HCT116 (cell line): ENCODE data around the gene PCLO. TPM values are rescaled to one million over a fixed set of nuclear protein-coding genes. Genes with fewer than 3 reads are reported as not detected.

Experiments
- ATAC-seq: fragments of 200-7000 bp; cut with Tn5 transposase; 2 replicates; pipeline ENCODE4 v1.9.1; 2020; ENCODE audit warnings: mild to moderate bottlenecking, moderate library complexity
- Bru-seq: library from RNA; stranded (reverse); fragments of 400-500 nt; gene quantifications from one replicate; lab custom pipeline; 2021; lab: Mats Ljungman, UMichigan
- BruChase-seq, 2 experiments: library from RNA; stranded (reverse); fragments of 400-500 nt; gene quantifications; one replicate each; lab custom pipeline; 2021; lab: Mats Ljungman, UMichigan
- BruUV-seq: library from RNA; stranded (reverse); fragments of 400-500 nt; replicated peaks from 2 replicates; lab custom pipeline; 2021; lab: Mats Ljungman, UMichigan
- CTCF ChIA-PET: fragments of 300-600 bp; sonication (Branson Sonifier 250); formaldehyde crosslinking; loops from one replicate; lab custom pipeline; 2021; ENCODE audit warnings: antibody characterized with exemption; lab: Charles Lee
- POLR2A ChIA-PET: fragments of 300-600, 350-600 bp; sonication (Branson Sonifier 250); formaldehyde crosslinking; loops from one replicate; lab custom pipeline; 2021; ENCODE audit warnings: antibody characterized with exemption; lab: Charles Lee
- RAD21 ChIA-PET, 2 experiments: fragments of 300-600 bp; sonication (Branson Sonifier 250); formaldehyde crosslinking; loops; one replicate each; lab custom pipeline; 2023; ENCODE audit warnings: low total read pairs in 2 of 2; ENCODE audit not compliant: uncharacterized antibody in 2 of 2, unreplicated experiment in 2 of 2, low non-redundant PET in 1 of 2; lab: Charles Lee
- DNase-seq: peaks from one replicate; pipeline ENCODE4 v3.0.0-alpha.2; 2010; ENCODE audit warnings: low read depth, low spot score
- H2AFZ ChIP-seq: fragments of 200-600 bp; shearing (Covaris generic), sonication (generic); 2 replicates; pipeline ENCODE4 v1.6.1; 2017; ENCODE audit warnings: low read depth, mixed run types, mixed read lengths, antibody characterized with exemption, low read length; ENCODE audit not compliant: poor library complexity, severe bottlenecking
- H3K27ac ChIP-seq: 2 replicates; pipeline ENCODE4 v1.5.1; 2012; ENCODE audit warnings: low read depth, low read length
- H3K27me3 ChIP-seq: fragments of 200-600 bp; sonication (generic); 2 replicates; pipeline ENCODE4 v1.6.1; 2016; ENCODE audit warnings: mixed run types, low read length, mixed read lengths; ENCODE audit not compliant: insufficient read depth
- H3K36me3 ChIP-seq, 2 experiments: fragments of 200-500 bp in 1 of 2; fragments of 200-600 bp in 1 of 2; sonication (Bioruptor generic) in 1 of 2; sonication (generic) in 1 of 2; 2 replicates each; pipeline versions ENCODE4 v1.5.1 to v1.6.1; 2014 to 2016; ENCODE audit warnings: low read length in 2 of 2, inconsistent platforms in 1 of 2, mixed read lengths in 1 of 2, mixed run types in 1 of 2; ENCODE audit not compliant: insufficient read depth in 2 of 2, control insufficient read depth in 1 of 2
- H3K4me1 ChIP-seq, 2 experiments: fragments of 200-600 bp in 1 of 2; sonication (generic) in 1 of 2; 2 replicates each; pipeline versions ENCODE4 v1.5.1 to v1.6.1; 2012 to 2017; ENCODE audit warnings: low read length in 2 of 2, inconsistent platforms in 1 of 2, mild to moderate bottlenecking in 1 of 2, mixed read lengths in 1 of 2, mixed run types in 1 of 2, moderate library complexity in 1 of 2; ENCODE audit not compliant: insufficient read depth in 2 of 2, control insufficient read depth in 1 of 2
- H3K4me2 ChIP-seq: fragments of 200-600 bp; sonication (generic); 2 replicates; pipeline ENCODE4 v1.6.1; 2017; ENCODE audit warnings: mixed run types, low read length, mixed read lengths
- H3K4me3 ChIP-seq, 2 experiments: fragments of 200-600 bp in 1 of 2; sonication (generic) in 1 of 2; replicated peaks in 1 of 2; 2 replicates each; pipeline ENCODE4 v1.5.1; 2011 to 2016; ENCODE audit warnings: low read length in 2 of 2, control low read depth in 1 of 2, low read depth in 1 of 2, mild to moderate bottlenecking in 1 of 2, mixed read lengths in 1 of 2, mixed run types in 1 of 2
- H3K79me2 ChIP-seq: fragments of 200-600 bp; sonication (generic); 2 replicates; pipeline ENCODE4 v1.6.1; 2017; ENCODE audit warnings: mild to moderate bottlenecking, mixed run types, low read length, moderate library complexity, mixed read lengths; ENCODE audit not compliant: insufficient read depth
- H3K9ac ChIP-seq: fragments of 200-600 bp; sonication (generic); 2 replicates; pipeline ENCODE4 v1.6.1; 2016; ENCODE audit warnings: low read length, mixed read lengths
- H3K9me2 ChIP-seq: fragments of 200-600 bp; sonication (generic), shearing (Covaris generic); 2 replicates; pipeline ENCODE4 v1.6.1; 2017; ENCODE audit warnings: mixed run types, mild to moderate bottlenecking, moderate library complexity; ENCODE audit not compliant: insufficient read depth
- H3K9me3 ChIP-seq, 2 experiments: fragments of 200-500 bp in 1 of 2; fragments of 200-600 bp in 1 of 2; sonication (Bioruptor generic) in 1 of 2; sonication (generic) in 1 of 2; 2 replicates each; pipeline ENCODE4 v1.6.1; 2014 to 2017; ENCODE audit warnings: low read length in 2 of 2, mixed read lengths in 2 of 2, inconsistent platforms in 1 of 2, low read depth in 1 of 2, mild to moderate bottlenecking in 1 of 2, mixed run types in 1 of 2, moderate library complexity in 1 of 2; ENCODE audit not compliant: control insufficient read depth in 1 of 2, insufficient read depth in 1 of 2
- H4K20me1 ChIP-seq: fragments of 200-600 bp; sonication (generic), shearing (Covaris generic); 2 replicates; pipeline ENCODE4 v1.6.1; 2017; ENCODE audit warnings: mixed run types, mild to moderate bottlenecking, moderate library complexity; ENCODE audit not compliant: insufficient read depth
- CBX3 ChIP-seq: IDR thresholded peaks from 2 replicates; pipeline ENCODE4 v1.6.1; 2012; ENCODE audit warnings: low read depth
- EGR1 ChIP-seq: IDR thresholded peaks from 2 replicates; pipeline ENCODE4 v1.6.1; 2012; ENCODE audit warnings: low read depth
- ELF1 ChIP-seq: IDR thresholded peaks from 2 replicates; pipeline ENCODE4 v1.6.1; 2012; ENCODE audit warnings: low read depth, borderline replicate concordance
- FOSL1 ChIP-seq: IDR thresholded peaks from 2 replicates; pipeline ENCODE4 v1.6.1; 2012; ENCODE audit warnings: low read depth
- POLR2A ChIP-seq: IDR thresholded peaks from 2 replicates; pipeline ENCODE4 v1.7.0; 2011; ENCODE audit warnings: borderline replicate concordance; ENCODE audit not compliant: insufficient read depth, insufficient read length; ENCODE audit errors: extremely low read depth
- POLR2AphosphoS5 ChIP-seq: IDR thresholded peaks from 2 replicates; pipeline ENCODE4 v1.6.1; 2011; ENCODE audit warnings: mild to moderate bottlenecking, low read depth, low read length, moderate library complexity
- RAD21 ChIP-seq: IDR thresholded peaks from 2 replicates; pipeline ENCODE4 v1.6.1; 2012; ENCODE audit warnings: low read depth, mild to moderate bottlenecking
- SIN3A ChIP-seq: IDR thresholded peaks from 2 replicates; pipeline ENCODE4 v1.6.1; 2012; ENCODE audit warnings: low read depth
- SP1 ChIP-seq: IDR thresholded peaks from 2 replicates; pipeline ENCODE4 v1.6.1; 2012; ENCODE audit warnings: low read depth
- TCF7L2 ChIP-seq: IDR thresholded peaks from 2 replicates; pipeline ENCODE4 v1.7.0; 2011; ENCODE audit warnings: borderline replicate concordance, inconsistent platforms; ENCODE audit not compliant: insufficient read depth, insufficient read length; ENCODE audit errors: extremely low read depth
- YY1 ChIP-seq: IDR thresholded peaks from 2 replicates; pipeline ENCODE4 v1.6.1; 2011; ENCODE audit warnings: low read length, low read depth, moderate library complexity, mild to moderate bottlenecking; ENCODE audit not compliant: insufficient replicate concordance; ENCODE audit errors: extremely low read depth
- intact Hi-C: fragments of 100-400 bp; cut with micrococcal nuclease; formaldehyde crosslinking; loops from 2 replicates; pipeline ENCODE4 v1.10.0; 2022
- long read RNA-seq: library from polyadenylated mRNA; unstranded; transcript quantifications from one replicate; pipeline ENCODE4 v2.0.0, GENCODE V29; 2021; ENCODE audit not compliant: unreplicated experiment
- polyA plus RNA-seq: library from polyadenylated mRNA; unstranded; fragments of >200 nt; gene quantifications from 2 replicates; pipeline ENCODE4 v1.2.1, GENCODE V29; 2012; ENCODE audit warnings: missing spikeins
- total RNA-seq: library from RNA; stranded (reverse); gene quantifications from one replicate; pipeline ENCODE4 v1.2.1, GENCODE V29; 2021; ENCODE audit not compliant: unreplicated experiment
- TF ChIP-seq, protein P1 (sequence below): IDR thresholded peaks from 2 replicates; pipeline ENCODE4 v1.6.1; 2012
- TF ChIP-seq, protein P2 (sequence below): IDR thresholded peaks from 2 replicates; pipeline ENCODE4 v1.6.1; 2012; ENCODE audit warnings: low read depth
- TF ChIP-seq, protein P3 (sequence below): IDR thresholded peaks from 2 replicates; pipeline ENCODE4 v1.6.1; 2012

The PCLO gene, protein sequence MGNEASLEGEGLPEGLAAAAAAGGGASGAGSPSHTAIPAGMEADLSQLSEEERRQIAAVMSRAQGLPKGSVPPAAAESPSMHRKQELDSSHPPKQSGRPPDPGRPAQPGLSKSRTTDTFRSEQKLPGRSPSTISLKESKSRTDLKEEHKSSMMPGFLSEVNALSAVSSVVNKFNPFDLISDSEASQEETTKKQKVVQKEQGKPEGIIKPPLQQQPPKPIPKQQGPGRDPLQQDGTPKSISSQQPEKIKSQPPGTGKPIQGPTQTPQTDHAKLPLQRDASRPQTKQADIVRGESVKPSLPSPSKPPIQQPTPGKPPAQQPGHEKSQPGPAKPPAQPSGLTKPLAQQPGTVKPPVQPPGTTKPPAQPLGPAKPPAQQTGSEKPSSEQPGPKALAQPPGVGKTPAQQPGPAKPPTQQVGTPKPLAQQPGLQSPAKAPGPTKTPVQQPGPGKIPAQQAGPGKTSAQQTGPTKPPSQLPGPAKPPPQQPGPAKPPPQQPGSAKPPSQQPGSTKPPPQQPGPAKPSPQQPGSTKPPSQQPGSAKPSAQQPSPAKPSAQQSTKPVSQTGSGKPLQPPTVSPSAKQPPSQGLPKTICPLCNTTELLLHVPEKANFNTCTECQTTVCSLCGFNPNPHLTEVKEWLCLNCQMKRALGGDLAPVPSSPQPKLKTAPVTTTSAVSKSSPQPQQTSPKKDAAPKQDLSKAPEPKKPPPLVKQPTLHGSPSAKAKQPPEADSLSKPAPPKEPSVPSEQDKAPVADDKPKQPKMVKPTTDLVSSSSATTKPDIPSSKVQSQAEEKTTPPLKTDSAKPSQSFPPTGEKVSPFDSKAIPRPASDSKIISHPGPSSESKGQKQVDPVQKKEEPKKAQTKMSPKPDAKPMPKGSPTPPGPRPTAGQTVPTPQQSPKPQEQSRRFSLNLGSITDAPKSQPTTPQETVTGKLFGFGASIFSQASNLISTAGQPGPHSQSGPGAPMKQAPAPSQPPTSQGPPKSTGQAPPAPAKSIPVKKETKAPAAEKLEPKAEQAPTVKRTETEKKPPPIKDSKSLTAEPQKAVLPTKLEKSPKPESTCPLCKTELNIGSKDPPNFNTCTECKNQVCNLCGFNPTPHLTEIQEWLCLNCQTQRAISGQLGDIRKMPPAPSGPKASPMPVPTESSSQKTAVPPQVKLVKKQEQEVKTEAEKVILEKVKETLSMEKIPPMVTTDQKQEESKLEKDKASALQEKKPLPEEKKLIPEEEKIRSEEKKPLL (N-terminal part only)
- total RNA-seq = 2.4 TPM
- polyA plus RNA-seq = 1.1 and 2.1 TPM in 2 replicates
- percentile 46 among the genes with signal in this experiment for Bru-seq, nascent RNA
- percentile 42 among the genes with signal in this experiment for BruChase-seq, experiment 1, labeled RNA remaining after a 6-hour chase
- BruChase-seq, experiment 2, labeled RNA remaining after a 2-hour chase = percentile 46 among the genes with signal in this experiment
- long read RNA-seq = 0 reads

DNA sequence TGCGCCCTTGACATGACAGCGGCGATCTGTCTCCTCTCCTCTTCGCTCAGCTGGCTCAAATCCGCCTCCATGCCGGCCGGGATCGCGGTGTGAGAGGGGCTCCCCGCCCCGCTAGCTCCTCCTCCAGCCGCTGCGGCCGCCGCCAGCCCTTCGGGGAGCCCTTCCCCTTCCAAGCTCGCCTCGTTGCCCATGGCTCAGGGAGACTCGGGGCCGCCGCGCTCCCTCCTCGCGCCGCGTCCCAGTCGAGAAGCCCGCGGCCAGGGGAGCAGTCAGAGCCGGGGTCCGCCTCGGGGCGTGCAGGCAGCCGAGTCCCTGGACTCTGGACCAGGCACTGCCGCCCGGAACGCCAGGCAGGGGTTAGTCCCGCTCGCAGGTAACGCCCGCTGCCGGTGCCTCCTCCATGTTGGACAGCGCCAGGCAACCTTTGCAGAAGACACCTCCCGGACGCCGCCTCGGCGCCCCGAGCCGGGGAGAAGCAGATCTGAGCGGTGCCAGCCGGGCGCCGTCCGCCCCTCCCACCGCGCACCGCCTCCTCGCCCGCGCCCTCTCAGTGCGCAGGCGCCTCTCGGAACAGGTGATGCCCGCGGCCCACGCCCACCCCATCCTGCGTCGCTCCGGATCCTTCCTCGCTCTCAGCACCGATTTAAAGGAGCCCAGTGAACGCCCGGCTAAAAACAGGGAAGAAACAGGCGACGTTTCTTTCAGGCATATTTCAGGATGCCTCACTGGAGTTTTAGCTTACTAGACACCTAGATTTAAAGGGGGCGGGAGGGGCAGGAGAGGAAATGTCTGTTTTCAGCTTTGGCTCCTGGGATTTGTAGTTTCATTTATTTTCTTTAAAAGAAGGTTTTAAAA, at the start of gene PCLO:
Gene PCLO (minus strand): TSS at position 483 of the 855 bp plus-strand sequence. CDS start 292 bp downstream, at position 191.
- H3K79me2 ChIP-seq = no peaks in the 10 kb centered on the region
- no peaks in the 10 kb centered on the region for H3K36me3 ChIP-seq
- H4K20me1 ChIP-seq = no peaks in the 10 kb centered on the region
- no peaks in the 10 kb centered on the region for H3K27me3 ChIP-seq
- H2AFZ ChIP-seq = peak within 1 kb of the TSS; percentile 95
- H3K4me3 ChIP-seq = peak within 1 kb of the TSS; percentile 64 to 80
- TSS peak; percentile 48 for BruUV-seq
- no peaks in the 10 kb centered on the region for H3K9me2 ChIP-seq
- peaks cover 3 to 14% of the 10 kb centered on the region in 2 experiments; a peak in 3 of 4 replicates for H3K4me1 ChIP-seq
- ChIA-PET POLR2A (interaction anchor here (0.5 kb wide), 1 partner anchor 1677 kb away, joined by 3 read pairs; no protein-coding TSS in a partner anchor), CTCF (no interaction called here), RAD21 (no interaction called here)
- peak; percentile 64 for TF ChIP-seq CBX3
- TF ChIP-seq ELF1 = peak; percentile 44
- peak; percentile 83 for TF ChIP-seq SIN3A
- TF ChIP-seq, protein P1, sequence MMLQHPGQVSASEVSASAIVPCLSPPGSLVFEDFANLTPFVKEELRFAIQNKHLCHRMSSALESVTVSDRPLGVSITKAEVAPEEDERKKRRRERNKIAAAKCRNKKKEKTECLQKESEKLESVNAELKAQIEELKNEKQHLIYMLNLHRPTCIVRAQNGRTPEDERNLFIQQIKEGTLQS = no peak
- TF ChIP-seq SP1 = peak; percentile 85
- TF ChIP-seq EGR1 = peak; percentile 84
- TF ChIP-seq, protein P2, sequence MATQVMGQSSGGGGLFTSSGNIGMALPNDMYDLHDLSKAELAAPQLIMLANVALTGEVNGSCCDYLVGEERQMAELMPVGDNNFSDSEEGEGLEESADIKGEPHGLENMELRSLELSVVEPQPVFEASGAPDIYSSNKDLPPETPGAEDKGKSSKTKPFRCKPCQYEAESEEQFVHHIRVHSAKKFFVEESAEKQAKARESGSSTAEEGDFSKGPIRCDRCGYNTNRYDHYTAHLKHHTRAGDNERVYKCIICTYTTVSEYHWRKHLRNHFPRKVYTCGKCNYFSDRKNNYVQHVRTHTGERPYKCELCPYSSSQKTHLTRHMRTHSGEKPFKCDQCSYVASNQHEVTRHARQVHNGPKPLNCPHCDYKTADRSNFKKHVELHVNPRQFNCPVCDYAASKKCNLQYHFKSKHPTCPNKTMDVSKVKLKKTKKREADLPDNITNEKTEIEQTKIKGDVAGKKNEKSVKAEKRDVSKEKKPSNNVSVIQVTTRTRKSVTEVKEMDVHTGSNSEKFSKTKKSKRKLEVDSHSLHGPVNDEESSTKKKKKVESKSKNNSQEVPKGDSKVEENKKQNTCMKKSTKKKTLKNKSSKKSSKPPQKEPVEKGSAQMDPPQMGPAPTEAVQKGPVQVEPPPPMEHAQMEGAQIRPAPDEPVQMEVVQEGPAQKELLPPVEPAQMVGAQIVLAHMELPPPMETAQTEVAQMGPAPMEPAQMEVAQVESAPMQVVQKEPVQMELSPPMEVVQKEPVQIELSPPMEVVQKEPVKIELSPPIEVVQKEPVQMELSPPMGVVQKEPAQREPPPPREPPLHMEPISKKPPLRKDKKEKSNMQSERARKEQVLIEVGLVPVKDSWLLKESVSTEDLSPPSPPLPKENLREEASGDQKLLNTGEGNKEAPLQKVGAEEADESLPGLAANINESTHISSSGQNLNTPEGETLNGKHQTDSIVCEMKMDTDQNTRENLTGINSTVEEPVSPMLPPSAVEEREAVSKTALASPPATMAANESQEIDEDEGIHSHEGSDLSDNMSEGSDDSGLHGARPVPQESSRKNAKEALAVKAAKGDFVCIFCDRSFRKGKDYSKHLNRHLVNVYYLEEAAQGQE = peak; percentile 86
- peak; percentile 55 for TF ChIP-seq POLR2A
- TF ChIP-seq FOSL1 = no peak
- no peak for TF ChIP-seq RAD21
- TF ChIP-seq POLR2AphosphoS5 = peak; percentile 75
- peak; percentile 47 for TF ChIP-seq YY1
- TF ChIP-seq, protein P3, sequence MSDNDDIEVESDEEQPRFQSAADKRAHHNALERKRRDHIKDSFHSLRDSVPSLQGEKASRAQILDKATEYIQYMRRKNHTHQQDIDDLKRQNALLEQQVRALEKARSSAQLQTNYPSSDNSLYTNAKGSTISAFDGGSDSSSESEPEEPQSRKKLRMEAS = peak; percentile 78
- peak; percentile 60 for TF ChIP-seq TCF7L2
- DNase-seq = peak; percentile 92
- intact Hi-C loops = no loop called here
- H3K27ac ChIP-seq = peak within 1 kb of the TSS; percentile 72
- ATAC-seq = peak; percentile 95
- H3K9me3 ChIP-seq = no peaks in the 10 kb centered on the region
- peak within 1 kb of the TSS; percentile 66 for H3K9ac ChIP-seq
- peak within 1 kb of the TSS; percentile 93 for H3K4me2 ChIP-seq
